ENCODE data around the gene DALRD3.
A peak's percentile ranks its signal among the peaks of the same experiment; 100 is the strongest.
"Not testable (repeated sequence)": the region's sequence is repeated elsewhere in the genome, so short reads cannot be mapped to it uniquely, and the experiment has no call there.

The DALRD3 gene

GRCh38 chr3:49021213-49021812 lies 2.9 kb upstream of the DALRD3 start:
- peak; percentile 96 for DNase-seq

- DNase-seq = peak; percentile 61
Observed at GRCh38 chr3:49020330-49021212, 2.2 kb upstream of the DALRD3 start.

GRCh38 chr3:49019941-49020329 lies 1.6 kb upstream of the DALRD3 start:
- peak; percentile 67 for DNase-seq

DNA sequence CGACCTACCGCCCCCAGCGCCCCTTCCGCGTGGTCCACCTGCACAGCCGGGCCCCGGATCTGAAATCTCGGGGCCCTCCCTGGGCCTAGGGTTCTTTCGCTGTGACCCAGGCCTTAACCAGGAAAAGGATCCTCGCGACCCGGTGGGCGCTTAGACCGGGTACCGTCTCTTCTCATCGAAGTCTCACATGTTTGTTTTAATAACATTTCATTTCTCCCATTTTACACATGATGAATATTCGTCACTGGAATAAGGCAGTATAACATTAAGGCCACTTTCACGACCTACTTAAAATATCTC lies 277 bp upstream of the DALRD3 start:
- peak; percentile 64 for DNase-seq

- peak; percentile 55 for DNase-seq
Observed at GRCh38 chr3:49017229-49017970, 980 bp downstream of the DALRD3 start.

DNA sequence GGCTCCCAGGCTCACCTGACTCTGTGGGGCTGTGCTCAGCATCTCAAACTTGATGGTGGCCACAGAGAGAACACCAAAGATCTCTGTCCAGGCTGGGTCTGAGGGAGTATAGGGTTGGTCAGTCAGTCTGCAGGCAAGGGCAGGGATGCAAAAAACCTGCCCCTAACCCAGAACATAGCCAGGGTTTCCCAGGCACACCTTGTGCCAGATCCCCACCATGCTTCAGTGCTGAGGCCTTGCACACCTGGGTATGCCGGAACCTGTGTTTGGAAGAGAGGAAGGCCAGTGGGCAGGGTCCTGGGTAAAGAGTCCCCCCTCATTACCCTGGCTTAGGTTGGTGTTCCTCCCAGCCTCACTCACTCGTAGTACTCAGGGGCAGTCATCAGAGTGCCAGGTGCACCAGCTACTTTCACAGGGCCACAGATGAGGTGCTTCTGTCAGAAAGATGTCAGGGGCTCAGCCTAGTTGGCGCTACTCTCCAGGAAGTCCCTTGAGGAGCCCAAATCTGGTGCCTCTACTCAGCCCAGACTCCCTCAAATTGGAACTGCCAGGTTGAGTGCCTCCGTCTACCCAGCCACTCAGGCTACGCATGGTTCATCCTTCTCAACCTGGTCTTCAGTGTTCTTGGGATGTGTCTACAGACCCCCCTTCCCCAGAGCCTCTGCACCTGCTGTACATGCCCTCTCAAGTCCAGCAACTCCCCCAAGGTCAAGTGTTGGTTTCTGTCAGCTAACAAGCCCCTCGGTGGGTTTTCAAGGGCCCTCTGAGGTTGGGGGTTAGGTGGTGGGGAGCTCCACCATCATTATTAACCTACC lies 1.8 kb downstream of the DALRD3 start:
- DNase-seq = no peak

DNA sequence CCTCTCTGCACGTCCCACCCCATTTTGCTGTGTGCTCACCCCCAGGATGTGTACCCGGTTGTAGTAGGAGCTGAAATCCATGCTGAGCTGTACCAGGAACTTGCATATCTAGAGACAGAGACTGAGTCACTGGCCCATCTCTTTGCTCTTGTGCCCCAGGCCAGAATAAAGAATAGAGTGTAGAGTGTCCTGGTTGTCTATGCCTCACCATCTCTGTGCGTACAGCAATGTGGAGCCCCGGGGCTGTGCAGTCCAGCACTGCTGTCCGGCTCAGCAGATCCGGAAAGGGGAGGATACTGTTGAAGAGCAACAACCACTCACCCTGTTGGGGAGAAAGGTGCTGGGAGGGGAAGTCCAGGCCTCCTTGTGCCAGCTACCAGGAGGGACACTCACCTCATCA lies 2.6 kb downstream of the DALRD3 start:
- DNase-seq = no peak

GRCh38 chr3:49015072-49015471 lies 3.3 kb downstream of the DALRD3 start:
- no peak for DNase-seq

DNA sequence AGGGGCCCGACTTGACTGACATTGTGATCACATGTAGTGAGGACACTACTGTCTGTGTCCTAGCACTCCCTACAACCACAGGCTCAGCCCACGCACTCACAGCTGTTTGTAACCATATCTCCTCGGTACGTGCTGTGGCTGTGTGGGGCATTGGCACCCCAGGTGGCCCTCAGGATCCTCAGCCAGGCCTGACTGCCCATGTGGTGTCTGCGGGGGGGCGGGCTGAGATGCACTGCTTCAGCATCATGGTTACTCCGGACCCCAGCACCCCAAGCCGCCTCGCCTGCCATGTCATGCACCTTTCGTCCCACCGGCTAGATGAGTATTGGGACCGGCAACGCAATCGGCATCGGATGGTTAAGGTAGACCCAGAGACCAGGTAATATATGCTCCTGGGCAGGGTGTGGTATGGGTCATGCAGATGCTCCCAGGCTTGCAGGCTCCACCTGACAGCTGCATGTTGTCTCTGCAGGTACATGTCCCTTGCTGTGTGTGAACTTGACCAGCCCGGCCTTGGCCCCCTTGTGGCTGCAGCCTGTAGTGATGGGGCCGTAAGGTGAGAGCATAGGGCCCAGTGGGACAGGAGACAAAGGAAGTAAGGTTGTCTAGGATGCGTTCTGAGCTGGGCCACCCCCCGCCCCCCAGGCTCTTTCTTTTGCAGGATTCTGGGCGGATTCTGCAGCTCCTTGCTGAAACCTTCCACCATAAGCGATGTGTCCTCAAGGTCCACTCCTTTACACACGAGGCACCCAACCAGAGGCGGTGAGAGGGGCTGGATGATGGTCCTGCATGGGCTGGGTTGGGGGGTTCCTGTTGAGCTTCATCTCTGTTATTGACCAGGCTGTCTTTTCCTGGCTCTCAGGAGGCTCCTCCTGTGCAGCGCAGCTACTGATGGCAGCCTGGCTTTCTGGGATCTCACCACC lies 4.4 kb downstream of the DALRD3 start:
- DNase-seq = peak; percentile 24

- no peak for DNase-seq
Observed at GRCh38 chr3:49013113-49013737, 5.2 kb downstream of the DALRD3 start.

GRCh38 chr3:49012441-49013017 lies 5.9 kb downstream of the DALRD3 start:
- DNase-seq = no peak

GRCh38 chr3:49009396-49009795 lies 9.0 kb downstream of the DALRD3 start:
- DNase-seq = no peak

- not testable (repeated sequence) for DNase-seq
Observed at GRCh38 chr3:49008627-49009026, 9.8 kb downstream of the DALRD3 start.

- DNase-seq = peak; percentile 84
Observed at GRCh38 chr3:49007771-49008528, 10.4 kb downstream of the DALRD3 start.

DNA sequence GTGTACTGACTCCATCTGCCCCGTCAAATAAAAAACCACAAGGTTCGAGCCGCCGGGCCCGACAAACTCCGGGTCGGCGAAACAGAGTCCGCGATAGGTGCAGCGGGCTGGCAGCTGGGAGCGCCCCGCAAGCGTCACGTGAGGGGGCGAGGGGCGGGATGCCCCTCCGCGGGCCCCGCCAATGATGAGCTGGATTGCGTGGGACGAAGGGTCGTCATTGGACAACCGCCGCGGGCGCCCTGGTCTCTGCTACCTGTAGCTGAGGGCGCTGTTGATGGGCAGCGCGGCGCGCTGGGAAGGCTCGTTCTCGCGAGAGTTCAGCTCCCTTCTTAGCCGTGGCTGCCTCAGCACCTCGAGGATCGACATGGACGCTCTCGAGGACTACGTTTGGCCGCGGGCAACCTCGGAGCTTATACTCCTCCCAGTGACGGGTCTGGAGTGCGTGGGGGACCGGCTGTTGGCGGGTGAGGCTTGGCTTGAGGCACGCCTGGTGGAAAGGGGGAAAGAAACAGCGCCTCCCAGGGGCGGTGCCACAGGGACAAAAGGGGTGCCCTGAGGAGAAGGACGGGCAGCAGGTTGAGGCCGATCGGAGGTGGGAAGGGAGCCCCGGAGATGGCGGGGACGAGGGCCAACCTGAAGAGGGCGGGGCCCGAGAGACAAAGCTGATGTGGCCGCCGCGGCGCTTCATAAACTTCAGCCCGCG lies 11.2 kb downstream of the DALRD3 start, which contains the start of gene WDR6:
TSS of gene WDR6 (plus strand) at position 324 of the 703 bp plus-strand sequence. CDS start at position 365, 41 bp downstream.
- DNase-seq = peak; percentile 97

DNA sequence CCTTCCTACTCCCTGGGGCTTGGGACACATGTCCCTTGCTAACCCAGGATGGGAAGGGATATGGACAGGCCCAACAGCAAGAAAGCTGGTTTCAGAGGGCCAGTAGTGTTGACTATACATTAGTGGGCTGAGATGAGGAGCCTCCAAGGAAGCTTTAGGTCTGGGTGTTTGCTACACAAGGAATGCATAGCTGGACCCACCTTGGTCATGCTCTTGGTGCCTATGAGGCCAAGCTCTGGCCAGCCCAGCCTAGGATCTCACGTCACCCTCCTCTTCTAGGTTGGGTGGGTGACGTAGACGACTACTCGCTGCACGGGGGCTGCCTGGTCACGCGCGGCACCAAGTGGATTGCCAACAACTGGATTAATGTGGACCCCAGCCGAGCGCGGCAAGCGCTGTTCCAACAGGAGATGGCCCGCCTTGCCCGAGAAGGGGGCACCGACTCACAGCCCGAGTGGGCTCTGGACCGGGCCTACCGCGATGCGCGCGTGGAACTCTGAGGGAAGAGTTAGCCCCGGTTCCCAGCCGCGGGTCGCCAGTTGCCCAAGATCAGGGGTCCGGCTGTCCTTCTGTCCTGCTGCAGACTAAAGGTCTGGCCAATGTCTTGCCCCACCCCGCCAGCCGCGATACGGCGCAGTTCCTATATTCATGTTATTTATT lies 11.8 kb downstream of the DALRD3 start:
- no peak for DNase-seq

DNA sequence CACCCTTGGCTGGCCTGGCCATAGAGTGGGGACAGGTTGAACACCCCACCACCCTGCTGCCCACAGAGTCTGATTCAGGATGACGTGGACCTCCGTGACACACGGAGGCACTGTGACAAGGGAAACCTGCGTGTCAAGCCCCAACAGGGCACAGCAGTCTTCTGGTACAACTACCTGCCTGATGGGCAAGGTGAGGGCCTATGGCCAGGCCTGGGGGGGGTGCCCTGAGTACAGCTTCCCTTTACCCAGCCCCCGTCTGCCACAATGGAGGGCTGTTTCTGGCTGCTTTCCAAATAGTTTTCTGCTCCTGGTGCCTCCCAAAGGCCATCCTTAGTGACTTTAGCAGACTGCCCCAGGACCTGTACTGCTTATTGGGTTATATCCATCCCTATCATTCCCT lies 12.4 kb downstream of the DALRD3 start:
- no peak for DNase-seq

GRCh38 chr3:49005303-49005680 lies 13.1 kb downstream of the DALRD3 start:
- DNase-seq = no peak
